Measurements from ENCODE around the gene SCN3A.

The SCN3A gene

DNA sequence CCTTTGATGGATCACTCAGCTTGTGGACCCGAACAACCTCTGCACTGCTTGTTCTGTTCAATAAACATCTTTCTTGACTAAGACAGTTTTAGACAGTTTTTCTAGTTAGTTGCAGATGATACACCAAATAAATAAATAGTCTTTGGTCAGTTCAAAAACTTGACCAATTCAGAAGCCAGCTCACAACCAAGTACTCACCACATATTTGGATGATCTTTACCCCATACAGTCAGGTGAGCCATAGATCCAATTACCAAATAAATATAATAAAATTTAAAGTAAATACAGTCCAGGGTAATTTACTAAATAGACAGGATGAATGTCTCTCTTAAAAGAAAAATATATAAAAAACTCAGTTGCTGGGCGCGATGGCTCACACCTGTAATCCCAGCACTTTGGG, 18.2 kb downstream of the SCN3A start:
- no peak for DNase-seq

GRCh38 chr2:165182029-165182428, 21.8 kb downstream of the SCN3A start:
- DNase-seq, result no peak

GRCh38 chr2:165176780-165177179, 27.1 kb downstream of the SCN3A start:
- no peak for DNase-seq

DNA sequence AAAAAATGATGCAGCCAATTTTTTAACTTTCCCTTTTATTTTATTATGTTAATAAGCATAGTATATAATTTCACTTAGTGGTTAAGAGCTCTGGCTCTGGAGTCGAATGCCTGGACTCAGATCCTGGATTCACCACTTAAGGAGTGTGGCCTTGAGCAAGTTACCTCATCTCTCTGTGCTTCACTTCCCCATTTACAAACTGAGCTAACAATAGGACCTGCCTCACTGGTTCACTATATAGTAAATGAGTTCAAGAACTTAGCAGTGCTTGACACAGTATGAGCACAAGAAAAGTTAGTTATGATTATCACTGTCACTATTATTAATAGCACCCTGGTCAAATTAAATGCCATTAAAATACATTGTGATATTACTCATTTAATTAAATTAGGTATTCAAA, 30.6 kb downstream of the SCN3A start:
- no peak for DNase-seq

DNA sequence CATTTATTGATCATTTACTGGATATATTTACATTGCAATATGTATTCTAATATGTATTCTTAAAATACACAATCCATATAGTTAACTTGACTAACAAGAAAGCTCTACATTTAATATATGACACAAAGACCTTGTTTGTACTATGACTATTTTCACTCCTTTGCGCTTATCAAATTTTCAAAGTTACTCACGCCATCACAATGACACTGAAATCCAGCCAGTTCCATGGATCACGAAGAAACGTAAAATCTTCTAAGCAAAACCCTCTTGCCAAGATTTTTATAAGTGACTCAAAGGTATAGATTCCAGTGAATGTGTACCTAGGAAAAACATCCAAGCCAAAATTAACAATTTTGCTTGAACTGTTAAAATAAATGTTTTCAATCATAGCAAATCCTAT, 39.6 kb downstream of the SCN3A start:
- DNase-seq, result no peak

DNA sequence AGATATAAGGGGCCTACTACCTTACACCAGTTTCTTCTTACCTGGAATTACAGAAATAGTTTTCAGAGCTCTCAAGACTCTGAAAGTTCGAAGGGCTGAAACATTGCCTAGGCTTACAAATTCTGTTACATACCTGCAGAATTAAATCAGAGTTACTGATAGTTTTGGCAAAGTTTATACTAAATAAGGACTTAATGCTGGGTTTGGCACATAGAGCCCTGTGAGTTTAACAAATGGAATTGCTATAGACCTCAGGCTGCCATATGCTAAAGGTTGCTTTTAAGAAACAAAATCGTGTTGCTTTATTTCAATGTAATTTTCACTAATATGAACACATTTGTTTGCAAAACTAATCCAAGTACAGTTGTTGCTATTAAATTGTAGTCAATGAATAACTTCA, 40.1 kb downstream of the SCN3A start:
- DNase-seq, result no peak

GRCh38 chr2:165162466-165162865, 41.4 kb downstream of the SCN3A start:
- DNase-seq, result no peak

GRCh38 chr2:165161510-165161909, 42.3 kb downstream of the SCN3A start:
- DNase-seq, result no peak

- DNase-seq, result no peak
These were observed 46.7 kb downstream of the SCN3A start for GRCh38 chr2:165157160-165157559.

- no peak for DNase-seq
These were observed 48.7 kb downstream of the SCN3A start for GRCh38 chr2:165155152-165155551.

GRCh38 chr2:165149439-165149838, 54.4 kb downstream of the SCN3A start:
- DNase-seq, result no peak

DNA sequence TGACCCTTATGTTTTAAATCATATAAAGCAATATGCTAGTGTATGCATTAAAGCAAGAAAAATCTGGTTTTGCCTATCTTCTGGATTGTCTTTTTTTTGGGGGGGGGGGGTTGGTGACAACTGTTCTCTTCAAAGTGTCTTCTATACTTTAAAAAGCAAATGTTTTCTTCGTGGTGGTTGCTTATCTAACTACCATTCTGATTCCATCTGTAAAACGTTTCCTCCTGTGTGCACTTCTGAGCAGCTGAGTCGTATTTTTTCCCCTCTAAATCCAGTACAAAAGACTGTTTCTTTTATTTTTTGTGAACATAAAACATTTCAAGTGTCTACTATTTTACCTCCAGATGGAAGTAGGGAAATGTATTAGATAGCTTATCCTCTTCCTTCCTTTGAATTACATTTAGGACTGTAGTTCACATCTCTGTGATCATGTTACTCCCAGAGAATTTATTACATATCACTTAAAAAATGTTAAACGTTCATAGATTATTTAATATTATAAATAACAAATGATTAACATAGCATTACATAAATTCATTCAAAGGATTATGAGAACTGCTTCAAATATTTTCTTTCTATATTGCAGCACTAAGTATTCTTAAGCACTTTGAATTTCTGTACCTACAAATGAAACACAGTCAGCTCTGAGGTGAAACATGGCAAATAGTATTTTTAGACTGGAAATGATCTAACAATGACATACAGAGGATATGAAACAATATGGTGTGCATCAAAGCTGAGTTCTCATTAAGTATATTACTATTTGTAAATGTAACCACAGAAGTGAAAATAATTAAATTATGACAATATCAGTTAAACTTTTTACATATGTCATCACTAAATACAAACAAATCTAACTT, 56.4 kb downstream of the SCN3A start:
- no peak for DNase-seq

- DNase-seq, result no peak
These were observed 59.5 kb downstream of the SCN3A start for GRCh38 chr2:165144315-165144714.

DNA sequence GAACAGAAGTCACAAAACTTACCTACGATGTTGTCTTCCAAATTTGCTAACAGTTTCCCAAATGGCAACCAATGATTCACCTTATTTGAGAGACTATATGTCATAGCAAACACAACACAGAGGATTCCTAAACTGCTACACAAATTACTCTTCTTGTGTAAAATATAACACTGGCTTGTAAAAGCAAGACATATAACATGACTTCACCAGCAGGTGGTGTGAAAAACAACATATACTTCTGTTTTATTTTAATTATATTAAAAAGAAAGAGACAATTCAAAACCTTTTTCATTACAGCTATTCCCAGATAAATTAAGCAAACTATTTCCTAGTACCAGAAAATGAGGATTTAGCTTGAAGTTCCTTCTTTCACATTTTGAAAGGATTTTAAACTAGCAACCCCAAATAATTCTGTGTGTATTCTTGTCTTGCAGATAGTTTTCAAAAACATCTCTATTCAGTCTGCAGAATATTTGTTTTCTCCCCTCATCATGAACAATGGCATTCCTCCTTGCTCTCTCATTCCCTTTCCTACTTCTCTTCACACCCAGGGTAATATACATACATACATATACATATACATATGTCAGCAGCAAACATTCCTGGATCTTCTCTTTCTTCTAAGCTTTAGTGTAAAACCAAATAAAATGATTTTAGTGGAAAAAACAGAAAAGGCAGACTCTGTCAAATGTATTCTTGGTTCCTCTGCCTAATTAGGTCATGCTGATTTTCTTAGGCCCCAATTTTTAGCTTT, 62.1 kb downstream of the SCN3A start:
- DNase-seq, result no peak

DNA sequence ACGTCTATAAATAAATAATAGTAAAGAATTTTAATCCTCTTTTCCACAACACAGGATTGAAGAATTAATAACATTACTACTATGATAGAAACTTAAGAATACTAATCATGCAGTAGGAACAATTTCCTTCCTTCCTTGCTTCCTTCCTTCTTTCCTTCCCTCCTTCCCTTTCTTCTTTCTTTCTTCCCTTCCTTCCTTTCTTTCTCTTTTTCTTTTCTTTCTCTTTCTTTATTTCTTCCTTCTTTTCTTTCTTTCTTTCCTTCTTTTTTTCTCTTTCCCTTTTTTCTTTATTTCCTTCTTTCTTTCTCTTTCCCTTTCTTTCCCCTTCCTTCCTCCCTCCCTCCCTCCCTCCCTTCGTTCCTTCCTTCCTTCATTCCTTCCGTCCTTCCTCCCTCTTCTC, 77.6 kb downstream of the SCN3A start:
- no peak for DNase-seq

- DNase-seq, result no peak
These were observed 81.3 kb downstream of the SCN3A start for GRCh38 chr2:165122521-165122920.

- no peak for DNase-seq
These were observed 82.9 kb downstream of the SCN3A start for GRCh38 chr2:165120740-165121467.

DNA sequence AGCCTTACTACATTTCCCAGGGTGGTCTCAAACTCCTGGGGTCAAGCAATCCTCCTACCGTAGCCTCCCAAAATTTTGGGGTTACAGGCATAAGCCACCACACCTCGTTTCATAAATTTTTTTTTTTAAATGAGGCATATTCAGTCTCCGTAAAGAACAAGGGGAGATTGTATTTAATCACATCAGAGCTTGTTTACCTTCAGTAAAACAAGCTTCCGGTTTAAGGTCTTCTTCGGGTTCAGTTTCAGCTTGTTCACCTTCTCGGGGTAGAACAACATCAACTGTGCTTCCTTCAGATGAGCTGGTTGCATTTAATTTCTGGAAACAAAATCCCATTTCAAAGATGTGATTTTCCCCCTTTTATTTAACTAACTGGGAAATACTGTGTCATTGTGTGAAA, 88.6 kb downstream of the SCN3A start:
- DNase-seq, result no peak

- DNase-seq, result no peak
These were observed 89.4 kb downstream of the SCN3A start for GRCh38 chr2:165114346-165114939.

DNA sequence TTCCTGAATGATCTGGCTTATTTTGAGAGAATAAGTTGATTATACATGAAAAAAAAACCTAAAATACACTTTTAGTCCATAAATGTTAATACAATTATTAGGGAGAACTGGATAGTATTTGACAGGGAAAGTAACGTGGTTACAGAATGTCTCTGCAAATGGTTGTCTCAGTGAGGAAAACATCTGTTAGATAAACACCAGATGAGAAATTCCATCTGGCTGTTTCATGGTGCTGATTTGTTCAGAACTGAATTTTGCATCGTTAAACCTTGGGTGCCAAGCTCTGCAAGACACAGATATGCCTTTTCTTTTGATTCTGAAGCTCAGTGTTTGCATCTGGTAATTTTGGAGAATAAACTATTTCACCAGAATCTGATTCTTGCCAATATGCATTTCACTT, 90.4 kb downstream of the SCN3A start:
- DNase-seq, result no peak

DNA sequence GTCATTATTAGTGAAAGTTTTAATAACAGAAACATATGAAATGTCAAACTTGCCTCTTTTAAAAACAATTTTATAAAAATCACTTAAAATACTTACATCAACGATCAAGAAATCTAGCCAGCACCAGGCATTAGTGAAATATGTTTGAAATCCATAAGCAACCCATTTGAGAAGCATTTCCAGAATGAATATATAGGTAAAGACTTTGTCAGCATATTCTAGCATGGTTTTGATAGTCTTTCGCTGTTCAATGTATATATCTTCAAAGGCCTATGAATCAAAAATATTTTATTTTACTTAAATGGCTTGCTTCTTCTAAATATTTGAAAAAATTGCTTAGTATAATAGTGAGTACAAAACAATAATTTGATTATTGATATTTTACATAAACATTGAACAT, 91.1 kb downstream of the SCN3A start:
- DNase-seq, result no peak

- DNase-seq, result no peak
These were observed 91.7 kb downstream of the SCN3A start for GRCh38 chr2:165112133-165112573.

GRCh38 chr2:165110394-165110793, 93.5 kb downstream of the SCN3A start:
- no peak for DNase-seq
